Forelimb muscle (tissue), 1 donor: Measurements from ENCODE around the gene EYS. TPM values are rescaled to one million over a fixed set of nuclear protein-coding genes. Genes with fewer than 3 reads are reported as not detected.

ENCODE experiments used
- DNase-seq: peaks from one replicate; pipeline ENCODE4 v3.0.0-alpha.2; 2013; ENCODE audit warnings: low read depth
- polyA plus RNA-seq: library from polyadenylated mRNA; unstranded; fragments of 120-200 nt; gene quantifications from one replicate; pipeline ENCODE4 v1.2.1, GENCODE V29; 2013; ENCODE audit not compliant: insufficient read length

EYS gene
- polyA plus RNA-seq, 1 donor, result 0.47 TPM

GRCh38 chr6:64602993-64603392 is 1104.0 kb downstream of the EYS start:
- DNase-seq, result no peak

GRCh38 chr6:64591676-64592036 is 1115.4 kb downstream of the EYS start:
- DNase-seq, result peak; percentile 14

DNA sequence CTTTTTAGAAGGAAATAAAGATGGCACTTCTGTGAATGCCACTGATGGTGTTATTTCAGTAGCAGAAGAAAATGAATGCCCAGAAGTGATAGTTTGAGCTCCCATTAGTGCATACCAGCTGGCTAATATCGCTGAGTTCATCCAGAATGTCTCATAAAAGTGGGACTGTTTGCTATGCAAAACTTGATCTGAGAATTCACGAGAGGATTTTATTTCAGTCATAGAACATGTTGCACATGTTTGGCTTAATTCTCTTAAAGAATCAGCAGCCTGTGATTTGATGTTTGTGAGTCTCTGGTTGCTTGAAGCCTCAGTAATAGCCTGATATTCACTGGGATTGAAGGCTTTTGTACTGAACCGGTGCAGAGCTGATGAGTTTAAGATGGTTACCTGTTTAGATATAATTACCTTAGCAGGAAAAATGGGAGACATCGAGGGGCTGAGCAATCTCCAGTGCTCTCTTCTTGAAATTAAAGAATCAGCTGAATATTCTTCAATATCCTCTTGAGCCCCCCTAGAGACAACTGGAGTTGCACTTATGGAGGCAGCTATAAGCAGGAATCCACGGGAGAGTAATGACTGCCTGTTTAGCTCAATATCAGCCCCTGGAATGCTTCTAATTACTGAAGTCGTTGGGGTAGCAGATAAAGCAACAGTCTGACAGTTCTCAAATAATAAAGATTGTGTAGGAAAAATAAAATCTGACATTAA is 1115.9 kb downstream of the EYS start:
- DNase-seq, result no peak

DNA sequence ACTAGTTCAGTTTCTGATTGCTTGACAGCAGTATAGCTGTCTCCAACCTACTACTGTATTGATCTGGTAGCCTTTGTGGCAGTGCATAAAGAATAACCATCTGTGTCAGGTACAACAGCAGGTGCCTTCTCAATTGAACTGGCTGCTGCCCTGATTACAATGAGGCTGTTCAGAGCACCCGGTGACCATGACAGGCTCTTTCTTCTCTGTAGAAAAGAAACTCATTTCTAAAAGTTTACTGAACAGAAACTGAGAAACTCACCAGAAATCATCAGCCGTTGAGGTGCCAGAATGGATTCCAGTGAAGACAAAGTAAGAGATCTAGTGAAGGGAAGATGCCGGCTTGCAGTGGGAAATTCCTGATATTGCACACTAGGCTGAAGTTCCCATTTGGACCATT is 1117.1 kb downstream of the EYS start:
- DNase-seq, result no peak

DNA sequence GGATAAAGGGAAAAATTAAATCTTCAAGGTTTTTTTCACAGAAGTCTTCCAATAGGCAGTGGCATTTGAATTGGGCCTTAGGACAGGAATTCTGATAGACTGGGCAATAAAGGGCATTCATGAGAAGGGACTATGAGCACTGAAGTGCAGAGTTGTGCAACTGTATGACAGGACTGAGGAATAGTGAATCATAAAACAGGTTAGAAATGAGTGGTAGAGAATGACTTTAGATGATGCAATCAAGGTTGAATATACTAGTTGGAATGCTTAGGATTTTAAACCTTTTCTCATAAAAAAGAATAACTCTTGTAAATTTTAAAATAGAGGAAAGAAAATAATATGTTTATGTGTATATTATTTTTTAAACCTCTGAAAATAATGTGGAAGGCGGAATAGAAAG is 1126.7 kb downstream of the EYS start:
- no peak for DNase-seq

- DNase-seq, result no peak
Measured at GRCh38 chr6:64553249-64553786, 1153.7 kb downstream of the EYS start.

GRCh38 chr6:64547594-64548268 is 1159.3 kb downstream of the EYS start:
- no peak for DNase-seq

DNA sequence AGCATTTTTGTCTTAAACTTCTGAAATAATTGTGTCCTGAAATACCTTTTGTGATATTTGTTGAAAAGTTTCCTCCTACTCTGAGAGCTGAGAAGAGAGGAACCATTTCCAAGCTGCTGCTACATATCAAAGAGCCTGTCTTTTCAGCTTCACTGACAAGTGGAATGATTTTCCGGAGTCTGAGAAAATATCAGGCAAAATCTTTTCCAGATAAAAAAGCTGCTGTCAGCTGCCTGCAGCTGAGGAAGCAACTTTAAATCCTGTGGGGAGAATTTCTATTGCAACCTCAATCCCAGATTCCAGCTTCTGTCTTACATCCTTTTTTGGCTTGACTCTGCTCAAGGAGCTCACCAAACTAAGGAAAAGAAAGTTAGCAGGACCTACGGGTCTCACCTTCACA is 1167.1 kb downstream of the EYS start:
- DNase-seq, result no peak

GRCh38 chr6:64538722-64539121 is 1168.3 kb downstream of the EYS start:
- DNase-seq, result no peak

GRCh38 chr6:64527899-64528298 is 1179.1 kb downstream of the EYS start:
- no peak for DNase-seq

- DNase-seq, result no peak
Measured at GRCh38 chr6:64522859-64523258, 1184.2 kb downstream of the EYS start.

DNA sequence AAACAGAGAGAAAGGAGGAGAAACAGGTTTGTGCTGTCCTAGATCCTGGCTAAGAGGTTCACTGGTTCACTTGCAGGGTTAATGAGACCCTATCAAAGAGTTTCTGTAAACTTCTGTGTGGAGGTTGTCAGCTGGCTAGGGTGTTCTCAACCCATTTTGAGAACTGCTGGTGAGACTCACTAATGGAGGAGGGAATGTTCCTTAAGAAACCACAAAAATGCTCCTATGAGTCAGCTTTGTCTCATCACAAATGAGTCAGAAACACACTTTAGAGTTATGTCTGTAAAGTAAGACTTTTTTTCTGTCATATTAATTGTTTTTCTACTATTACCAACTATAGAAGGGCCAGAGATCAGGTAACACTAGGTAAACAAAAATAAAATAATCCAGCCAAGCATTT is 1187.0 kb downstream of the EYS start:
- DNase-seq, result no peak

GRCh38 chr6:64516393-64516792 is 1190.6 kb downstream of the EYS start:
- no peak for DNase-seq

- DNase-seq, result no peak
Measured at GRCh38 chr6:64507661-64508060, 1199.4 kb downstream of the EYS start.

DNA sequence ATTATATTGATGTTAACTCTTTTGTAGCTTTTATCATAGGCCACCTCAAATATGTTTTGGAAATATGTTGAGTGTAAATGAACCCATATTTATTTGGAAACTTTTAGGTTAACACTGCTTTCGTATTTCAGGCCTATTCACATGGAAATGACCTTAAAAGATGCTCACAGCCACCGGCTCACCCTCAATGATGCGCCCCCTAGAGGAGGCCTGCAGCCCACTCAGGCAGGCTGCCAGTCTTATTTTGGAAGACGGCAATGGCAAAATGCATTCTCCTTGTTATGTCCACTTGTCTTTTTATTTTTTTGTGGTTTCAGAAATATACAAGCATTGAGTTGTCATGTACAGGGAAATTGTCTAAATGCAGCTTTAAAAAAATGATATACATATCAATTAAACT is 1201.7 kb downstream of the EYS start:
- DNase-seq, result no peak

DNA sequence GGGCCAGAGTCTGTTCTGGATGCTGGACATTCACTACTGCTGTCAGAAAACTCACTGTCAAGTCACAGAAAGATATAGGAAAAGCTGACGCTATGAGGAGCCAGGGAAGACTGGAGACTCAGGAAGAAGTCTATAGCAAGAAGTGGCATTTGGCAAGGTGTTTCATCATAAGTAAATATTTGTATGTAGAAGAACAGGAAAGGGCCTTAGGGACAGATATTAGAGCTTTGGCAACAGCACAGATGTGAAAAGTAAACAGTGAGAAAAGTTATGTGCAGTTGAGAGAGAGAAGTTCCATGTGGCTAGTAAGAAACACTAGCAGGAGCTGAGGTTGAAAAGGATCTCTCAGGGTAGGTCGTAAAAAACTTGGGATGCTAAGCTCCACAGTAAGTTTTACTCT is 1202.5 kb downstream of the EYS start:
- DNase-seq, result no peak

DNA sequence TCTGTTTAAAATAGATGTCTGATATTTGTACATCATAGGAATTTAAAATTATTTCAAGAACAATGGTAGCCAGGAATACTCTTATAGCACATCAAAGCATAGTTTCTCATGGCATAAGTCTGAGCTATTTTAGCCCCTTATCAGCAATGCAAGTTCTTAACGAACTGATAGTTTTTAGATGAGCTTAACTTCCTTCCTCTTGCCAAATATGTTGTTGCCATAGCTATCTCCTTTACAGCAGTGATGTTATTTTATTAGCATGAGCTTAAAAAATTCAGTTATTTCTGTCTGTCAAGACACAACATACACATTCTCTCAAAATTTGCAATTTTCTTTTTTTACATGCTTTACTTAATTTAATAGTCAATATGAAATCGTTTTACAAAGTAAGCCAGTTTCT is 1204.2 kb downstream of the EYS start:
- DNase-seq, result no peak

DNA sequence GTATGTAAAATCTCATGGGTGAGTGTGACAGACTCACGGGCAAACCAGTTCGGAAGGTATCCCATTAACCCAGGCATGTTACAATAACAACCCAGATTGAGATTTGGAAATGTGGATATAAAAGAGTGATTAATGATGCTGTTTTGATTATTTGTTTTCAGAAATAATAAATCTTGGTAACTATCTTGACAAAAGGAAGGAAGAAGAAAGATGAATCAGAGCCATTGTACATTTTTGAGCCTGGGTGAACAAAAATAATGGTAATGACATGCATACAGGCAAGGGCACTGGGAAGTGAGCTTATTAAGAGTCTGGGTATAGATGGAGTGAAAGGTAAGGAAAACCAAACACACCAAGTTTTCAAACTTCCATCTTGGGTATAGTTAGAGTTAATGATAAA is 1209.4 kb downstream of the EYS start:
- DNase-seq, result no peak

- no peak for DNase-seq
Measured at GRCh38 chr6:64489763-64490162, 1217.3 kb downstream of the EYS start.

- no peak for DNase-seq
Measured at GRCh38 chr6:64486578-64487351, 1220.3 kb downstream of the EYS start.

DNA sequence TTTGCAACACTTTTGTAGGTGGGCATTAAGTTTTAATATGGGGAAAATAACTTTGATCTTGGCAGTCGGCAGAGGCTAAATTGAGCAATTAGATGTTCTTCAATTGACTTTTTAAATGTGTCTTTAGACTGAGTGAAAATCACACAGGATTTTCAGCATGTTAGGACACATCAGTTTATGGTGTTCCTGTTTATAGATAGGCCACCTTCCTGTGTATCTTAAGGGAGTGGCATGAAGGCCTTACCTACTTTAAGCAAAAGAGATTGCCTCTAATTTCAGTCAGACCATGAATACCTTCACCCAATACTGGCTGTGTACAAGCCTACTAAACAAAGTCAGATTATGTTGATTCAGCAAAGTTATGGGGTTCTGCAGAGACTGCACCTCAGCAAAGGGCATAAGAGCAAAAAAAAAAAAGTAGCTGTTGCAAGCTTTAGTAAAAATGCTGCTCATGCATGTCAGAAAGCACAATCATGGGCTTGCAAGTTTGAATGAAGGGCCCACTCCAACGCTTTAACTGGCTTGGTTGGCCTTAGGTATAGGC is 1223.0 kb downstream of the EYS start:
- DNase-seq, result no peak

DNA sequence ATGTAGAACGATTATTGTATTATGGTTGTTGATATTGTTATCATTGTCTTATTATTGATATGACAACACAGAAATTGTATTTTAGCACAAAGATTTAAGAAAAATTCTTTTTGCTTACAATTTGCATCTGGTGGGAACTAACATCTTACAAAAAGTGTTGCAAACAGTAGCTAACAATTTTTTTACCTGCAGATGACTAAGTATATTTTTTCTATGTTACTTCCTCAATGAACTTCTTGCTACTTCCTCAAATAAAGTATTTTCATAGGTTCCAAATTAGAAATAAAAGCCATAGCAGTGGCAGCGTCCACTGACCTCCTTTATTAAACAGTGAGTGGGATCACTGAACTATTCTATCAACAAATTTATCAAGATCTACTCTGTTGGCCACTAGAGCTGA is 1224.4 kb downstream of the EYS start:
- DNase-seq, result no peak
